Fibroblast of the aortic adventitia (primary cell): ENCODE measurements around the gene NDUFB10. TPM values are rescaled to one million over a fixed set of nuclear protein-coding genes. Genes with fewer than 3 reads are reported as not detected.
"Not testable (repeated sequence)": the region's sequence is repeated elsewhere in the genome, so short reads cannot be mapped to it uniquely, and the experiment has no call there.

Experiments
- DNase-seq: peaks from one replicate; pipeline ENCODE4 v3.0.0-alpha.2; 2010; ENCODE audit warnings: low read depth
- H3K4me3 ChIP-seq: 2 replicates; pipeline ENCODE4 v1.5.1; 2011; ENCODE audit warnings: low read depth, mild to moderate bottlenecking, control low read depth, low read length, moderate library complexity
- CTCF ChIP-seq: IDR thresholded peaks from 2 replicates; pipeline ENCODE4 v1.5.1; 2011; ENCODE audit warnings: mild to moderate bottlenecking, low read length, control low read depth, inconsistent platforms; ENCODE audit not compliant: insufficient read depth
- total RNA-seq: library from RNA; depleted of rRNA; stranded (reverse); fragments of >200 nt; gene quantifications from 2 replicates; pipeline ENCODE4 v1.2.3, GENCODE V29; 2012; ENCODE audit warnings: low replicate concordance

Gene NDUFB10
- total RNA-seq, 1 donor = 105 TPM

- H3K4me3 ChIP-seq = no peak overlapping the region
- TF ChIP-seq CTCF = no peak
- no peak for DNase-seq
Observed at GRCh38 chr16:1961651-1962067, 2.3 kb downstream of the NDUFB10 start.

GRCh38 chr16:1962161-1963153 is 3.1 kb downstream of the NDUFB10 start:
- DNase-seq = not testable (repeated sequence)
- H3K4me3 ChIP-seq = peak overlapping the region; percentile 44

GRCh38 chr16:1963806-1964505 is 4.6 kb downstream of the NDUFB10 start:
- no peak for TF ChIP-seq CTCF
- peak overlapping the region; percentile 85 for H3K4me3 ChIP-seq
- peak; percentile 42 for DNase-seq

GRCh38 chr16:1964506-1965395 is 5.4 kb downstream of the NDUFB10 start, which contains the start of gene RPS2:
TSS of gene RPS2 (minus strand) at chr16:1964826. CDS start at chr16:1964625, 201 bp downstream.
- peak within 1 kb of the TSS; percentile 92 for H3K4me3 ChIP-seq
- no peak for TF ChIP-seq CTCF
- DNase-seq = peak; percentile 99

GRCh38 chr16:1965396-1966001 is 6.2 kb downstream of the NDUFB10 start:
- no peak for TF ChIP-seq CTCF
- H3K4me3 ChIP-seq = peak overlapping the region; percentile 92
- no peak for DNase-seq

- DNase-seq = no peak
- H3K4me3 ChIP-seq = peak within 1 kb of the TSS; percentile 92
- no peak for TF ChIP-seq CTCF
Observed at GRCh38 chr16:1966460-1966859, 7.1 kb downstream of the NDUFB10 start, which contains the start of gene RNF151. TSS of gene RNF151 (plus strand) at chr16:1966856. CDS start at chr16:1966882, 26 bp downstream.
